ENCODE results near the gene CREBZF.
"Not testable (repeated sequence)": the region's sequence is repeated elsewhere in the genome, so short reads cannot be mapped to it uniquely, and the experiment has no call there.

The CREBZF gene

GRCh38 chr11:85668157-85668556 is 3.2 kb upstream of the CREBZF start:
- no peak for DNase-seq

- DNase-seq: no peak
Measured at GRCh38 chr11:85666687-85667086, 1.8 kb upstream of the CREBZF start.

GRCh38 chr11:85665733-85666132 is 804 bp upstream of the CREBZF start:
- no peak for DNase-seq

GRCh38 chr11:85663753-85664614 is 945 bp downstream of the CREBZF start:
- peak in 1 of 2 experiments; percentile 74 for DNase-seq

DNA sequence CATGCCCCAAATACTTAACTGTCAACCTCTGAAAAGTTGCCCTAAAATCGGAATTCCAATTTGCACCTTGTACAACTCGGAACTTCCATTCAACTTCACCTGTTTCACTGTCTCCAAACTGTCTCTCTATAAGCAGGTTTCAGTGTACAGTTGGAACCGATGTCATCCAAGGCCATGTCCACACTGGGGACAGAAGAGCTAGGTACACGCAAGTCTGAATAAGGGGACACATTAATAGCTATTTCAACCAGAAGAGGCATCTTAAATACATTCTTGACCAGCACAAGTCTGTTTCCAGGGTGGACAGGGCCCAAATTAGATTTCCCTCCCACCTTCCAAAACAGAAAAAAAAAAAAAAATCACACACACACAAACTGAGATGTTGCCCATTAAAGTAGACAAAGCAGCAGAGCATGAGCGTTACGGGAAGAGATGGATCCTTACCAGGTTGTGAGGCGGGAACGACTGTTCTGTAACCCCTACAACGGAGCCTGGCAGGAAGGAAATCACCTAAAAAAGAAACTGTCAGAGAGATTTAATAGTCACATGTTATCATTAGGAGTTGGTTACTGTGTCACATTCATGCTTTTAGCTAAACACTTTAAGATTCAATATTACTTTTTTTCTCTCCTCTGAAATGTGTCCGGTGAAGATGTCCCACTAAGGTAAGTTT is 1.7 kb downstream of the CREBZF start:
- peak in 1 of 2 experiments; percentile 48 for DNase-seq

- DNase-seq: no peak
Measured at GRCh38 chr11:85661972-85662664, 2.8 kb downstream of the CREBZF start.

GRCh38 chr11:85658180-85658579 is 6.7 kb downstream of the CREBZF start:
- no peak for DNase-seq

DNA sequence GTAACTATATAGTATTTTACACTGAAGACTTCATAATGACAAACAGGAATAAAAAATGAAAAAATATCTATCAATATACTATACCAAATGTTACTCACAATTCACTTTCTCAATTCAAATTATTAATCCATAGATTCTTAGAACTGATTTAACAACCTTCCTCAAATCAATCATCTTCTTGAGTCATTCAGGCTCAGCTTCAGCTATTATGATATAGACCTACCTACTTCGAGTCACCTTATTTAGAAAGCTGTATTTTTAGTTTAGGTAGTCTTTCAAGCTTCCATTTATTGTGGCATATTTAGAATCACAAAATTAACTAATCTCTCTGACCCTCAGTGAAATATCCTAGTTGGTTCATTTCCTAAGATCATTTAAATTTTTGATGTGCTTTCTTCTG is 8.2 kb downstream of the CREBZF start:
- no peak for DNase-seq

GRCh38 chr11:85654343-85654742 is 10.6 kb downstream of the CREBZF start:
- not testable (repeated sequence) for DNase-seq

- DNase-seq: no peak
Measured at GRCh38 chr11:85652786-85653447, 12.0 kb downstream of the CREBZF start.

- DNase-seq: no peak
Measured at GRCh38 chr11:85651118-85651517, 13.8 kb downstream of the CREBZF start.

DNA sequence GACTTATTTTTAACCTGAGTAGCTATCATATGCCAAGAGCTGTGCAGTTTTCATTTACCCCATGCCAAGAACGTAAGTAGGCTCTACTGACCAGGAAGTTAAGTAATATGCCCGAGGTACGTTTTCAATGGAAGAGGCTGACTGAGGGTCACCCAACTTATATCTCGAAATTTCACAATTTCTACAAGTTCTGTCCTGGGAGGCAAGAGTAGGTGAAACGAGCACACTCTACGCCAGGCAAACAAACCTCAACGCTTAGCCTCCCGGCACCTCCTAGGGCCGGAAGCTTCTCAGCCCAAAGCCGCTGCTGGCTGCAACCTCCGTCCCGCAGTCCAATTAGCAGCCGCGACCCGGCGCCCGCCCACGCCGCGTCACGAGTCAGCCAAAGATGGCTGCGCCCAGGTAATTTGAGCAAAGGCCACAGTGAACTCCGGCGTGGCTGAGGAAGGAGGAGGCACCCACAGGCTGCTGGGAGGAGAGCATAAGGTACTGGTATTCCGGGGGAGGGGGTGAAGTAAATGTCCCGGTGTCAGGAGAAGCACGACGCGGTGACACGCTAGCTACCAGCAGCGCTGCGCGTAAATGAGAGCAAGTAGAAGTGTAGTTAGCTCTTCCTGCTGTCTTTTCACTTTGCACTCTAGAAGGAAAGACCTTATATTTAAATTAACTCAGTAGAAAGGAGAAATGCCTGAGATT is 17.2 kb downstream of the CREBZF start, which contains the start of gene TMEM126A:
Gene TMEM126A, plus strand, starts transcription at position 364 of the 696 bp plus-strand sequence. CDS start 2,289 bp downstream, outside the sequence.
- peak; percentile 78 to 87 for DNase-seq

GRCh38 chr11:85647078-85647477 is 17.9 kb downstream of the CREBZF start:
- DNase-seq: no peak

DNA sequence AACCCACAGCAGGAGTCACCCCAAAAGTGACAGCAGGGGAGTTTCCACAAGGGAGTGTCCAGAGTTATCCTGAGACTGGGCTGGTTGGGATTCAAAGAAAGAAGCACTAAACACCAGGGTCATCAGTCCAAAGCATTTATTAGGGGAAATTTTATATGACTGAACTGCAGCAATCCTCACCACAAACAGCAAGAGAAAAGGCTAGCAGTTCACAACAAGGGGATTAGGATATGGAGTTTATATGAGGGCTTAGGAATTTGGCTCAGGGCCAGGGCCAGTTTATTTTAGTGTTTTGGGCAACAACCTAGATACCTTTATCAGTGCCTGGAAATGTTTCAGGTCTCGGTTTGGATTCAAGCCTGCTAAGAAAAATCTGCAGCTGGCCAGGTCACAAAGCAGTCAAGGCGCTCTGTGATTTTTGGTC is 21.7 kb downstream of the CREBZF start:
- DNase-seq: no peak

DNA sequence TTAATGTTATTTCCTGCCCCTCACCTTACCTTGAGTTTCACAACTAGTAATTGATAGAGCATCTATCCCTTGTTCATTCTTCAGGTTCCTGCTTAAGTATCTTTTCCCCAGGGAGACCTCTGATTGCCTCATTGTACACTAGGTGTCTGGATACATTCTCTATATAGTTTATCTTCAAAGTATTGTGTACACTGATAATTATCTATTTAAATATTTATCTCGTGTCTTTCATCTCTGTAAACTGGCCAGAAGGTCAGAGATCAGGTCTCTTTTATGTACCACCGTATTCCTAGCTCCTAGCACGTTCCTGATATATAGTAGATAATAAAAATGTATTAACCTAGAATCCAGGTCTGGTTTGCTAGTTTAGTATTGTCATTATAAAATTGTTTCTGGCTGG is 30.2 kb downstream of the CREBZF start:
- DNase-seq: no peak

DNA sequence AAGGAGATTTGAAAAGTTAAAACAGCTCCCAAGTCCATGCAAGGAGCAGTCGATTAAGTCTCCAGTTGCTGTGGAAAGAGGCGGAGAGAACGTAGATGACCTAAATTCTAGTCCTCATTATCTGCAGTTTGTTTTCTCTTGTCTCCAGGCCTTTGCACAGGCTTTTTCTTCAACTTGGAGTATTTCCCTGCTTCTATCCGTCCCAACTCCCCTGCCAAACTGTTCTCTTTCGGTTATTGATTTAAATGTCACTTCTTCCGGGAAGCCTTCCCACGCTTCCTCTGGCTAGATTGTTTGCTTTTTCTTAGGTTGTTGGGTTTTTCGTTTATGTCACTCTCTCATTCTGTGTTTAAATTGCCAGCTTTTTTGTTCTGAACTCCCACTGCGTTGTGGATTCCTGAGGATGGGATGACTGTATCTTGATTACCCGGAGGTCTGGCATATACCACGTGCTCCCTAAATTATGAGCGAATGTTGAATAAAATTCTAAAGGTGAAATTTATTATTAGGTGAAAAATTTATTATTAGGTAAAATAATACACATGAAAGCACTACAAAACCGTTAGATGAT is 36.1 kb downstream of the CREBZF start:
- no peak for DNase-seq

DNA sequence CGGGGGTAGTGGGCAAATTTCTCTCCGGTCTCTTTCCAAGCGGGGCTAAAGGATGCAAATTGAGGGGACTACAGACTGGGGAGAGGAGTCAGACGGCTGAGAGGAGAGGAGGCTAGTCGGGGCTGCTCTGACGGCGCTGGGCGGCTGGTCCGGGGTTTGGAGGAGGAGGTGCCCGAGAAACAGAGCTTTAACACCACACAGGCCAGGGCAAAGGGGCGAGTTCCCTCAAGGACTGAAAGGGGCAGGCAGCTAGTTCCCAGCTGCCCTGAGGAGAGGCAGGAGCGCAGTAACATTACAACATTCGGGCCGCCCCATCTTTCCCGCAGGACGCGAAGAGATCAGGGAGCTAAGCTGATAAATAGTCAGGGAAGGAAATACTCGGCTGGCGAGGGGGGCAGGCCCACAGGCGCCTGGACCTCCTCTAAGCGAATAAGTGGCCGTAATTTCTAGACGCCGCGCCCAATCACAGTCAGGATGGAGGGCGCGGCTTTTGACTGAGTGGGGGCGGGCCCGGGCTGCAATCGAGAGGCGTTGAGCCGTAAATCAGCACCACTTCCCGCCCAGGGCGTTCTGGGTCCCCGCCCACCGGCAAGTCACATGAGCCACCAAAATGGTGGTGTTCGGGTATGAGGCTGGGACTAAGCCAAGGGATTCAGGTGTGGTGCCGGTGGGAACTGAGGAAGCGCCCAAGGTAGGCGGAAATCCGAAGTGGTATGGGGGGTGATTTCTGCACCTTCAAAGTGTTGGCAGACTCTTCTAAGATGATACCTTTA is 36.7 kb downstream of the CREBZF start, which contains the start of gene TMEM126B:
Gene TMEM126B, plus strand, starts transcription at position 596 of the 773 bp plus-strand sequence. Its CDS starts 15 bp downstream, at position 611.
- peak; percentile 94 to 99 for DNase-seq

GRCh38 chr11:85627332-85627997 is 37.5 kb downstream of the CREBZF start, which contains the start of gene DLG2:
Gene DLG2, minus strand, starts transcription at chr11:85627344.
- DNase-seq: no peak

DNA sequence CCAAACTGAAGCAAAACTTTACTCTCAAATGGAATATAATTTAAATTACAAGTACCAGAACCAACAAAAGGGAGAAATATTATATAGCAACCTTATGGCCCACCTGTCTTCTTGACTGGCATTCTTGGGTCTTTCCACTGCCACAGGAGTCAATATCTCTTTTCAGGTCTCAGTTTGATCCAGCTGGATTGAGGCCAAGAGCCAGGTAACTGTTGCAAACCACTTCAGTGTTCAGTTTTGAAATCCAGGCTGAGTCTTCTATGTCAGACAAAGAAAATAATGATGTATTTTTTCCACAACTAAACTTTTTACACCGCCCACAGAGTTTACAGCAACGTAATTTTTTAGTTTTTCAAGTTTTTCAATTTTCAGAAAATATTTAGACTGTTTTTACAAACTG is 38.4 kb downstream of the CREBZF start:
- DNase-seq: no peak

GRCh38 chr11:85620256-85620655 is 44.7 kb downstream of the CREBZF start:
- no peak for DNase-seq
